GM19239 (cell line): ENCODE results near the gene CAPN3.

ENCODE experiments used
- DNase-seq: peaks from one replicate; pipeline ENCODE4 v3.0.0; 2011; ENCODE audit warnings: low spot score; ENCODE audit not compliant: insufficient read length
- FAIRE-seq: peaks from 2 replicates; lab custom pipeline; 2011; peaks lifted over from hg19 to GRCh38; lab: Jason Lieb, UNC

The CAPN3 gene

GRCh38 chr15:42354824-42355223 lies 4.5 kb upstream of the CAPN3 start:
- FAIRE-seq (no peak), DNase-seq (no peak)

- DNase-seq (no peak), FAIRE-seq (no peak)
Measured at GRCh38 chr15:42355291-42355690, 4.0 kb upstream of the CAPN3 start.

GRCh38 chr15:42356851-42357250 lies 2.5 kb upstream of the CAPN3 start:
- DNase-seq (no peak), FAIRE-seq (no peak)

- FAIRE-seq (no peak), DNase-seq (no peak)
Measured at GRCh38 chr15:42358141-42358540, 1.2 kb upstream of the CAPN3 start.

DNA sequence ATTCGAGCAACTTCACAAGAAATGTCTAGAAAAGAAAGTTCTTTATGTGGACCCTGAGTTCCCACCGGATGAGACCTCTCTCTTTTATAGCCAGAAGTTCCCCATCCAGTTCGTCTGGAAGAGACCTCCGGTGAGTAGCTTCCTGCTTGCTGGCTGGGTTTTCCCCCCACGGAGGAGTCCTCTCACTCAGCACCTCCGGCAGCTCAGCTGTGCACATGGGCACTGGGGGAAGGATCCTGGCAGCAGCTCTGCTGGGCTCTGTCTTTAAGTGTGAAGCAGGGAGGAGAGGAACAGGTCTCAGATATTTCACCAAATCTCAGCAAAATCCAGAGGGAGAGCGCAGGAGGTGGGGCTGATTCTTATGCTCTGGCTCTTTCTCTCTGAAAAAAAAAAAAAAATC lies 684 bp downstream of the CAPN3 start:
- DNase-seq (no peak), FAIRE-seq (no peak)

- DNase-seq: no peak
- FAIRE-seq: no peak
Measured at GRCh38 chr15:42360535-42361112, 1.3 kb downstream of the CAPN3 start.

- DNase-seq: no peak
- no peak for FAIRE-seq
Measured at GRCh38 chr15:42363487-42363886, 4.2 kb downstream of the CAPN3 start.

DNA sequence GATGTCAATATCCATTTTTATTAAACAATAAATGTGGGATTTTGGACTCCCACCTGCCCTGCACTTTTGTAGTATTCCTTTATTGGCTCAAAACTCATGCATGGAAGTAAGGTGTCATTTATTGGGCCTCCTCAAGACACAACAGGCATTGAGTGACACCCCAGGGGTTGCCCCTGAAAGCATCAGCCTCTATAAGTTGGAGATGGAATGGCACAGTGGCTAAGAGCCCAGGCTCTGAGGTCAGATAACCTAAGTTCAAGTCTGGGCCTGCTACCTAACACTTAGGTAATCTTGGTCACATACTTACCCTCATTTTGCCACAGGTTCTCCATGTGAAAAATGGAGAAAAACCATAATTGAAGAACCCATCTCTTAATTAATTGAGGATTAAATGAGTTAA lies 4.6 kb downstream of the CAPN3 start:
- DNase-seq (no peak), FAIRE-seq (no peak)

- DNase-seq (no peak), FAIRE-seq (no peak)
Measured at GRCh38 chr15:42364529-42364928, 5.2 kb downstream of the CAPN3 start.

- no peak for FAIRE-seq
Measured at GRCh38 chr15:42365921-42366550, 6.7 kb downstream of the CAPN3 start.

DNA sequence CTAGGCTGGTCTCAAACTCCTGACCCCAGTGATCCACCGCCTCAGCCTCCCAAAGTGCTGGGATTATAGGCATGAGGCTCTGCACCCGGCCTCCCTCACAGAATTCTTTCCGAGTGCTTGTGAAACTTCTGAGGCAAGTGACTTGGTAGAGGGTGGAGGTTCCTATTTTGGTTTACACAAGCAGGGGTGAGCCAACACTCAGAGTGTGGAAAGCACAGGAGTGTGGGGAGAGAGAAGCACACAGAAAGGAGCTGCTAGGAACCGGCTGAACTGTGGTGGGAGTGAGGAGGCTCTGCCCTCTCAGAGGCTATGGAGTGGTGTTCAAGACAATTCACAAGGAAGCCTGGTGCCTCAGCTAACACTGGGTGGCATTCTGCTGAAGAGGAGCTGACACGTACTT lies 7.7 kb downstream of the CAPN3 start:
- no peak for FAIRE-seq

More at GRCh38 chr15:42365921-42366550, 6.7 kb downstream of the CAPN3 start:
- DNase-seq: no peak

GRCh38 chr15:42368096-42368495 lies 8.8 kb downstream of the CAPN3 start:
- no peak for FAIRE-seq
- no peak for DNase-seq

More for the DNA sequence above, 7.7 kb downstream of the CAPN3 start:
- DNase-seq: no peak

DNA sequence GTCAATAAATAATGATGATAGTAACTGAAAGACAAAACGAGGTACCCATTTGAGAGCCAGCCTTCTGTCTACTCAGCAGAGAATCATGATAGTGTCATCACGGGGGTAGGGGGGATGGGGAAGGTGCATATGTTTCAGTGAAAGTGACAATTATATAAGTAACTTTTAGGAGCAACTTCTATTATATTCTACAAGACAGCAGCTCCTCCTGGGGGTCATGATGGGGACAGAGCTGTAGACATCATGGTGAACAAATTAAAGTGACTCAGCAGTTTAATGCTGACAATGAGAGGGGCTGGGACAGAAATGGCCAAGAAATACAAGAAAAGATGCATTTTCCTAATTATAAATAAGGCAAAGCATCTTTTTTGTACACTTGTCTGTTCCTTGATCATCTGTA lies 11.8 kb downstream of the CAPN3 start:
- DNase-seq (no peak), FAIRE-seq (no peak)

DNA sequence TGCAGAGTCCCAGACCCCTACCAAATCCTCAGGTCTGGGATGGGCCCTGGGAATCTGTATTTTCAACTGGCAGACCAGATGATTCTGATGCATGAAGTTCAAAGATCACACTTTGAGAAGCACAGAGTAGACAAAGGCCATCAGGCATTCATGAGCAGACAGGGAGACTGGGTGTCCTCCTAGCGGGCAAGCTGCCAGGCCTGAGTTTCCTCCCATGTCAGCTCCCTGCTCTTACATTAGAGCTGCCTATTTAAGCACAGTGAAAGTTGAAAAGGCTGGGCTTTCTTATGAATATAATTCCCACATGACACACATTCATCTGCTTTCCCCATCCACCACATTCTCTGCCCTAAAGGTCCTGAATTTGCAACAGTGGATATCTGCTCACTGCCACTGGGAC lies 14.0 kb downstream of the CAPN3 start:
- FAIRE-seq: no peak
- no peak for DNase-seq

DNA sequence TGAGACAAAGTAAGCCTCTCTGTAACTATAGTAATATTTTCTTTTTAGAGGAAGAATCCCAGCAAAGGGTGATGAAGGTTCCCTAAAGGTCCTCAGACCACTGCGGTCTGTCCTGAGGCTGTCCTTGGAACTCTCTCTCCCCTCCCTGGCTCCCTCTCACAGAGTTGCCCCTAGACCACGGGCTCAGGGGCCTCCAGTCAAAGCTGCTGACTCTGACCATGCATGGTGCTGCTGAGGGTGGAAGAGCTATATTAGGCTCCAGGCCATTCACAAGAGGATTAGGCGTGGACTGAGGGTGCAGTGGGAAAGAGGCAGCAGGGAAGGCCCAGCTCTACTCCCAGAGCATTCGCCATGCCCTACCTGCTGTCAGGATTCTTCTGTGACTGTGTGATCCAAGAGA lies 14.6 kb downstream of the CAPN3 start:
- DNase-seq: no peak
- no peak for FAIRE-seq

- no peak for FAIRE-seq
- DNase-seq: no peak
Measured at GRCh38 chr15:42374810-42375209, 15.5 kb downstream of the CAPN3 start.

GRCh38 chr15:42375252-42375651 lies 16.0 kb downstream of the CAPN3 start:
- DNase-seq (no peak), FAIRE-seq (no peak)

DNA sequence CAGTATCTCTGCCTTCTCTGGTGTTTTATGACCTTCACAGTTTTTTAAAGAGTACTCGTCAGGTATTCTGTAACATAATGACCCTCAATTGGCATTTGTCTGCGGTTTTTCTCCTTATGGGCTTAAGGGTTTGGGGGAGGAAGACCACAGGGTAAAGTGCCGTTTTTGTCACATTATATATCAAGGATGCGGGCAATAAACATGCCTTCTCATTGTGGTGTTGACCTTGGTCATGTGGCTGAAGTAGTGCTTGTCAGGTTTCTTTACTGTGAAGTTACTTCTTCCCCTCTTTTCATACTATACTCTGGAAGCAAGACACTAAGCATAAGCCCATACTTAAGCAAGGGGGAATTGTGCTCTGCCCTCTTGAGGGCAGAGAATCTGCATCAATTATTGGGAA lies 16.6 kb downstream of the CAPN3 start:
- FAIRE-seq: no peak
- DNase-seq: no peak

GRCh38 chr15:42378011-42378410 lies 18.7 kb downstream of the CAPN3 start:
- FAIRE-seq: no peak
- DNase-seq: no peak

GRCh38 chr15:42384597-42384996 lies 25.3 kb downstream of the CAPN3 start:
- DNase-seq: no peak
- FAIRE-seq: no peak

DNA sequence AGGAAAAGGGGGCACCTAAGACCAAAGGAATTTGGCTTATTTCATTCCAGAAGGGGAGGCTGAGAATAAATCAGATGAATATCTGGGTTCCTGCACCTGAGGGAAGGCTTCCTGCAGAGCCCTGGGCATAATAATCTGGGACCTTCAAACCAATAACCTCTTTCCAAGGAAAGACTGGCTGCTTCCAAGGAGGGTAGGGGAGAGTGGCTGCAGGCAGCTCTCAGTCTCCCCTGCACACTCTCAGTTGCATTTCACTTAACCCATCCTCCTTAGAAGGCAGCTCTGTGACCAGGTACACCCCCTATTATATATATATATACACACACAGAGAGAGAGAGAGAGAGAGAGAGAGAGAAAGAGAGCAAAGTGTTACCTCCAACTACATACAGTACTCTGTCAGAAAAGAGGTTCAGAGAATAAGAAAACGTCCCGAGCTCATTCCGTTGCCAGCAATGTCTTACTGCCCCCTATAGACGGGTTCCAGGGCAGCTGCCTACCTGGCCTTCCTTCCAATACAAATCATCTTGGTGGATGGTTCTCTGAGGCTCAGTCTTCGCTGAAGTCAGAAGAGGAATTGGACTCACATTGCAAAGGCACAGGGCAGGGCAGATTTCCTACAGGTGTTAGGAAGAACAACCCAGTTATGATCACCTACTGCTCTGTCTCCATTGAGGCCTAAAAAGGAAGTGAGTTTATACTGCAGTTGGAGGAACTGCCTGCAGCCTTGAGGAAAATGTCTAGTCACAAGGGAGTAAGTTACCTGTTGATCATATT lies 26.1 kb downstream of the CAPN3 start:
- FAIRE-seq (no peak), DNase-seq (no peak)
